ENCODE data around the gene LEMD1. TPM values are rescaled to one million over a fixed set of nuclear protein-coding genes. Genes with fewer than 3 reads are reported as not detected.
"Not testable (repeated sequence)": the region's sequence is repeated elsewhere in the genome, so short reads cannot be mapped to it uniquely, and the experiment has no call there.

LEMD1 gene
- total RNA-seq, 1 donor from 2014 or later: not detected

GRCh38 chr1:205435578-205436573 is 14.0 kb upstream of the LEMD1 start:
- DNase-seq (ENCODE audit: low spot score): peak; percentile 44

GRCh38 chr1:205434738-205435137 is 12.9 kb upstream of the LEMD1 start:
- peak; percentile 4 for DNase-seq (ENCODE audit: low spot score)
- no peak for ATAC-seq

More at GRCh38 chr1:205435578-205436573, 14.0 kb upstream of the LEMD1 start:
- intact Hi-C loops (cut with DNase I): loop anchor here (1.0 to 10.0 kb wide), 2 partner anchors 21 to 89 kb away; no protein-coding TSS in a partner anchor
- no peak for ATAC-seq

GRCh38 chr1:205432692-205433091 is 10.8 kb upstream of the LEMD1 start:
- not testable (repeated sequence) for ATAC-seq
- intact Hi-C loops (cut with DNase I): loop anchor here (10.0 kb wide), 1 partner anchor 92 kb away; no protein-coding TSS in a partner anchor
- DNase-seq (ENCODE audit: low spot score): peak; percentile 13

More at GRCh38 chr1:205434738-205435137, 12.9 kb upstream of the LEMD1 start:
- intact Hi-C loops (cut with DNase I): loop anchor here (10.0 kb wide), 1 partner anchor 90 kb away; no protein-coding TSS in a partner anchor

GRCh38 chr1:205432116-205432515 is 10.3 kb upstream of the LEMD1 start:
- intact Hi-C loops (cut with DNase I): loop anchor here (10.0 kb wide), 1 partner anchor 93 kb away; no protein-coding TSS in a partner anchor
- ATAC-seq (no peak), DNase-seq (ENCODE audit: low spot score) (peak; percentile 23)

GRCh38 chr1:205430696-205431305 is 8.9 kb upstream of the LEMD1 start:
- DNase-seq (ENCODE audit: low spot score): peak; percentile 74
- intact Hi-C loops (cut with DNase I): loop anchor here (10.0 kb wide), 1 partner anchor 94 kb away; no protein-coding TSS in a partner anchor
- peak; percentile 70 for ATAC-seq

- ATAC-seq (no peak), DNase-seq (ENCODE audit: low spot score) (no peak)
- intact Hi-C loops (cut with DNase I): loop anchor here (10.0 kb wide), 2 partner anchors 75 to 95 kb away; partner anchors contain the start of gene KLHDC8A
Observed at GRCh38 chr1:205429762-205430695, 8.2 kb upstream of the LEMD1 start.

- DNase-seq (ENCODE audit: low spot score) (no peak), ATAC-seq (no peak)
- intact Hi-C loops (cut with DNase I): loop anchor here (10.0 kb wide), 1 partner anchor 70 kb away; the partner anchor contains the start of gene KLHDC8A
Observed at GRCh38 chr1:205424901-205425600, 3.2 kb upstream of the LEMD1 start.

GRCh38 chr1:205423814-205424399 is 2.1 kb upstream of the LEMD1 start:
- DNase-seq (ENCODE audit: low spot score): no peak
- ATAC-seq: no peak
- intact Hi-C loops (cut with DNase I): loop anchor here (10.0 kb wide), 1 partner anchor 69 kb away; the partner anchor contains the start of gene KLHDC8A

GRCh38 chr1:205422993-205423642 is 1.3 kb upstream of the LEMD1 start:
- DNase-seq (ENCODE audit: low spot score): no peak
- no peak for ATAC-seq
- intact Hi-C loops (cut with DNase I): loop anchor here (10.0 kb wide), 1 partner anchor 68 kb away; the partner anchor contains the start of gene KLHDC8A

GRCh38 chr1:205420938-205421337 is 918 bp downstream of the LEMD1 start:
- intact Hi-C loops (cut with DNase I): loop anchor here (10.0 kb wide), 1 partner anchor 66 kb away; the partner anchor contains the start of gene KLHDC8A
- no peak for ATAC-seq
- DNase-seq (ENCODE audit: low spot score): no peak

- DNase-seq (ENCODE audit: low spot score) (no peak), ATAC-seq (no peak)
- intact Hi-C loops (cut with DNase I): no loop called here
Observed at GRCh38 chr1:205417870-205418635, 3.8 kb downstream of the LEMD1 start.

GRCh38 chr1:205416322-205416721 is 5.5 kb downstream of the LEMD1 start:
- DNase-seq (ENCODE audit: low spot score) (no peak), ATAC-seq (no peak)
- intact Hi-C loops (cut with DNase I): no loop called here

GRCh38 chr1:205410581-205411298 is 11.1 kb downstream of the LEMD1 start:
- intact Hi-C loops (cut with DNase I): no loop called here
- ATAC-seq (no peak), DNase-seq (ENCODE audit: low spot score) (no peak)

GRCh38 chr1:205407970-205408369 is 13.9 kb downstream of the LEMD1 start:
- DNase-seq (ENCODE audit: low spot score): no peak
- intact Hi-C loops (cut with DNase I): no loop called here
- ATAC-seq: no peak

GRCh38 chr1:205406252-205406651 is 15.6 kb downstream of the LEMD1 start:
- not testable (repeated sequence) for DNase-seq (ENCODE audit: low spot score); ATAC-seq

More at GRCh38 chr1:205406252-205406651, 15.6 kb downstream of the LEMD1 start:
- intact Hi-C loops (cut with DNase I): not testable (repeated sequence)
